NCI-H748 treated with DMSO at 0.1 percent for 48 hours (cell line): Measurements from ENCODE around the gene RBMS3.
A peak's percentile ranks its signal among the peaks of the same experiment; 100 is the strongest.

Source experiments
- DNase-seq: peaks from one replicate; lab custom pipeline; 2025; lab: John Stamatoyannopoulos, UW

RBMS3 gene

GRCh38 chr3:29679944-29680343 is 399.1 kb downstream of the RBMS3 start:
- DNase-seq, result no peak

- no peak for DNase-seq
Measured at GRCh38 chr3:29683018-29683993, 402.4 kb downstream of the RBMS3 start.

GRCh38 chr3:29686889-29687592 is 406.2 kb downstream of the RBMS3 start:
- no peak for DNase-seq

DNA sequence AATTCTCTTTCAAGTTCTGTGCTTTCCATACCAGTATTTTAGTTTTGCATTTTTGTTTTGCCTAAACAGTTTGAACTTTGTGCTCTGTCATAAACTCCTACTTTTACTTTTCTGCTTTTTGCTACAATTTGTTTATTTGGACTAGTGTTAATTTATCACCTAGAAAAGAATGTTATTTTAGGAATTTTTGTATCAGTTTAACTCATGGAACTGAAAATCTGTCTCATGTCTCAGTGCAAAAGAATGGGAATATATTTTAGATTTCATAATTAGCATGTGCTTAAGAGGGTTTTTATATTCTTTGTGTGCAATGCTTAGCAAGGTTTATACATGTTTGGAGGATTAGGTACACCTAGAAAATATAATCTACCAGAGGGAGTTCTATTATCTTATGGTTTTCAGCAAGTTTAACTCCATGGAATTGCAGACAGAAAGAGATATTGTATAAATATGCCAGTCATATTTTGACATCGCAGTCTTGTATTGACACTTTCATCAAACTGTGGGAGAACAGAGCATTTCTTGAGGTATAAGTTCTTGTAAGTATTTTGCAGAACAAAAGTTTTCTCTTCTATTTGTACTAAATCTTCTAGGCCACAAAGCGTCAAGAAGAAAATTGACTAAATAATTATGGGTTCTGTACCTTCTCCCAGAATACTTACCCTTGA is 409.9 kb downstream of the RBMS3 start:
- DNase-seq, result no peak

DNA sequence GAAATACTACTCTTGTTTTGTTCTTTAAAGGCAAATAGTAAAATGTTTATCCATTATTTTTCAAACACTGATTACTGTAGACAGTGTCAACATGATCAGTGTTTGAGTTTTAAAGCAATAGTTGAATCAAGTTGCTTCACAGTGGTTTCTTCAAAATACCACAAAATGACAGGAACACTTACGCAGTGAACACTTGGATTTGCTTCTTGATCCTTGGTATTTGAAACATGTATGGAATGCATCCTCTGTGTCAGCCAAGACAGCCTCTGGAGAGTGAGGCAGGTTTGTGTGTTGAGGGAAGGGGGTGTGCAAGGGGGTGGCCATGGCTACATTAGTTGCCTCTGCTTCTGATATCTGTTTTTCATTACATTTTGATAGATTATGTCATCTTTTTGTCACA is 413.0 kb downstream of the RBMS3 start:
- no peak for DNase-seq

- DNase-seq, result no peak
Measured at GRCh38 chr3:29694331-29694730, 413.5 kb downstream of the RBMS3 start.

DNA sequence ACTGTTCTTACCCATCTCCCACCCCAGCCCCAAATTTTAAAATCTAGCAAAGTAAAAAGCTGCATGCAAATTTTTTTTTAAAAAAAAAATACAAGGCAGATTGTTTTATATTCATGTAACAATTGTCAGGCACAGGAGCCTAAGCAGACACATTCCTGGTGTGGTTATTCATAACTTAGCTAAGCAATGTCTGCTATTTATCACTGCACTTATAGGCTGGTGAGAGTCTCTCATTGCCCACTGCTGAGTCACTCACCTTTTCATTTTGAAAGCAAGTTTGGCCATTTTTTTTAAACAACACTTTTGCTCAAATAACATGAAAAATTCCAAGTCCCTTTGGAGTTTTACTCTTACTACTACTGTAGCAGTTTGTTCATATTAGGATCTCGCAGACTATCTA is 413.9 kb downstream of the RBMS3 start:
- no peak for DNase-seq

GRCh38 chr3:29695201-29695600 is 414.3 kb downstream of the RBMS3 start:
- DNase-seq, result no peak

- DNase-seq, result no peak
Measured at GRCh38 chr3:29695643-29696198, 414.9 kb downstream of the RBMS3 start.

DNA sequence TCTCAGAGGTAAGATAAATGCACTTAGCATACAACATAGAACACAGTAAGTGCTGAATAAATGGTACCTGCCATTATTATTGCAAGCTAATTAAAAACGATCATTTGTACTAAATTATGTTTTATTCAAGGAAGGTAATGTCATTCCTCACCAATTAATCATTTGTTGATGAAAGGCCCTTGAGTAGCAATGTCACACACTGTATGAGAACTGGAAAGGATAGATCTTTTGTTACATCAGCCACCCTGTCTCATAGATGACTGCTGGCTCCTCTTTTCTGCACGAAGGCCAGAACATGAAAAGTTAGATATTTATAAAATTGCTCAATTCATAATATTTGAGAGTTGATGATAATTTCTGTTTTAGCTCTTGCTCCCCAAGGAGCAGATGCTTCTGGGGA is 415.4 kb downstream of the RBMS3 start:
- DNase-seq, result no peak

- DNase-seq, result no peak
Measured at GRCh38 chr3:29697989-29698388, 417.1 kb downstream of the RBMS3 start.

GRCh38 chr3:29700256-29700655 is 419.4 kb downstream of the RBMS3 start:
- DNase-seq, result no peak

- no peak for DNase-seq
Measured at GRCh38 chr3:29701326-29701983, 420.6 kb downstream of the RBMS3 start.

GRCh38 chr3:29705906-29706844 is 425.3 kb downstream of the RBMS3 start:
- DNase-seq, result peak; percentile 4

DNA sequence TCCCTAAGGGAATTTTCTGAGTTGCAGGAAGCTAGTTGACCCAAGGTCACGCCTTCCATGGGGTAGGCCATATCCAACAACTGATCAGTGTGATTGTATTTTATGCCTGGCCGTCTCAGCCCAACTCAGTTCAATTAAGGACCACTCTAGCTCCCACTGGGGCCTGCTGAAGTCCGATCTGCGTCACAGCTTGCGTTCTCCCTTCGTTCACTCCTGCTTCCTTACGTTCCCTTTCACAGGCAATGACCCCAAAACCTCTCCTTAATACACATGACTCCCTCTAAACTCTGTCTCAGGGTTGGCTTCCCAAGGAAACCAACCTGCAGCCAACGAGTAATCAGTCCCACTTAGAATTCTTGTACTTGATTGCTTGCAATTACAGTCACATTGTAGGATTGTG is 428.0 kb downstream of the RBMS3 start:
- DNase-seq, result no peak

- DNase-seq, result no peak
Measured at GRCh38 chr3:29711255-29711771, 430.4 kb downstream of the RBMS3 start.

DNA sequence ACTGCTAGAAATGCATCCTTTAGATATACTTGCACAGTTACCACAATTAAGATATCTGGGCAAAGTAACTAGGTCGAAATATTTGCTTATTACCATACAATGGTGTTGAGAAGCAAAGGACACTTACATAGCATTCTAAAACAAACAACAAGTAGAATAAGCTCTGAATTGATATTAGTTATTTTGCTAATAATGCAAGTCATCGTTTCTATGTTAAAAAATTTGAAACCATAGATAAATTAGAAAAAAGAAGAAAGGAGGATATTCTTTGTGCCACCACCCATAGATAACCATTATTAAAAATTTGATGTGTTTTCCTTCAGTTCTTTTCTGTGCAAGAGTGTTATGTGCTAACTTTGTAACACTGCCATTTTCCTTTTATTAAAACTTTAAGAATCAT is 435.3 kb downstream of the RBMS3 start:
- DNase-seq, result no peak

DNA sequence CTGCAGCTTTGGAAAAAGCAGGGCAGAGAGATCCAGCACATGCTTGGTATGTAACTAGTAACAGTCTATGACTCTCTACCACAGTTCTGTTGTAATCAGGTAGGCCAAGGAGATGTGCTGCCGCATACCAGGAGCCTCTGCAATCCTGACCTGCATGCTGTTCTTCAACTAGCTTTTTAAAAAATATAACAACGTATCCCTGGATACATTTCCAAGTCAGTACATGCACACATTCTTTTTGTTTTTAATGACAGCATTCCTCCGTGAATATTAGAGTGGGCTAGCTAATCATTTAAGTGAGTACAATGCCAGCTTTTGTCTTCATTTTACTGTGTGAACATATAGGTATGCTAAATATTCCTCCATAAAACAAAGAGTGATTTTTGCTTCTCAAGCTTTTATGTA is 437.8 kb downstream of the RBMS3 start:
- DNase-seq, result no peak

DNA sequence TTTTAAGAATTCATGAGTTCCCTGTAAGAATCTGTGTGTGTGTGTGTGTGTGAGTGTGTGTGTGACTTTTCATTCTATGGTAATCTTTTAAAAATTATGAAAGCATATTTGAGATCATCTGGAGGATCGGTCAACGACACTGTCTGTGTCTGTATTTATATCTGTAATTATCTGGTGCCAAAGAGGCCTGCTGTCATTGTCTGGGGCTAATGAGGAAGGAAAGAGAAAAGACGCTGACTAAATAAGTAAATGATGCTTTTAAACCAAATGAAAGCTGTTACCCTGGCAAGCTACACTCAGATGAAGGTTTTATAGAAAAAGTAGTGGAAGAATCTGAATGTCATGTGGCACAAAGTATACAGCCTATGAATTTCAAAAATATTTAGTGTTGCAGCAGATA is 439.8 kb downstream of the RBMS3 start:
- DNase-seq, result peak; percentile 56

- no peak for DNase-seq
Measured at GRCh38 chr3:29721789-29722188, 440.9 kb downstream of the RBMS3 start.
